NCI-H748 (cell line): ENCODE results near the gene ERBB4.
"Not testable (repeated sequence)": the region's sequence is repeated elsewhere in the genome, so short reads cannot be mapped to it uniquely, and the experiment has no call there.

Source experiments
- DNase-seq: peaks from one replicate; lab custom pipeline; 2025; ENCODE audit not compliant: unreplicated experiment; lab: John Stamatoyannopoulos, UW

Gene ERBB4

DNA sequence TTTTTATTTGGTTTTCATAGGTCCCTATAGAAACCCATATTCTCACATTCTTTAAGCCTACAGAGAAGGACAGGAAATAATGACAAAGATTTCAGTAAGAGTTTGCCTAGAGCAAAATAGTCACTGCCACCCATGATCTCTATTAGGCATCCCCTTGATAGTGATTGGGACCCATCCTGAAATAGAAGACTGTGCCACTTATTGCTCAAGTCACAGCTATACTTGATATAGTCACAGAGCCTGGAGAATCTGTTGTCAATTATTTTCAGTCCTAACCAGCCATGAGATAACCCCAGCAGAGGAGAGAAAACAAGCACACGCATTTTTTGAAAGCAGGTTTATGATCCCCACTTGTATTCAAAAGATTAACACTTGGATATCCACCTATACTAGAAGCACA lies 8.2 kb downstream of the ERBB4 start:
- DNase-seq: no peak

- peak; percentile 7 for DNase-seq
Measured at GRCh38 chr2:212528106-212528856, 10.3 kb downstream of the ERBB4 start.

- no peak for DNase-seq
Measured at GRCh38 chr2:212526059-212526458, 12.5 kb downstream of the ERBB4 start.

- peak; percentile 12 for DNase-seq
Measured at GRCh38 chr2:212523756-212524155, 14.8 kb downstream of the ERBB4 start.

GRCh38 chr2:212520340-212520739 lies 18.3 kb downstream of the ERBB4 start:
- DNase-seq: peak; percentile 65

- no peak for DNase-seq
Measured at GRCh38 chr2:212517693-212518092, 20.9 kb downstream of the ERBB4 start.

DNA sequence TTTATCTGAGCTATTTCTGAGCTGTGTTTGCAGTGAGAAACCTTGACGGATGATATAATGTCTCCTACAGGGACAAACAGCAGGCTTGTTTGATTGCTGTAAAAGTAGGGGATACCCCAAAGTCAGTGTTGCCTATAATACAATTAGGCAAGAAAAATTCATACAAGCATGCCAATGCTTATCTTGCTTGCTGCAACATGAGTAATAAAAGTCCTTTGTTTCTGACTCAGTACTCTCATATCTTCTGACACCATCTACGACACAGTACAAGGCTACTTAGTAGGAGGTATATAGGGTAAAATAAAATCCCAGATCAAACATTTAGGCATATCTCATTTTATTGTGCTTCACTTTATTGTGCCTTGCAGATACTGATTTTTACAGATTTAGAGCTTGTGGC lies 33.0 kb downstream of the ERBB4 start:
- DNase-seq: no peak

- no peak for DNase-seq
Measured at GRCh38 chr2:212495046-212495445, 43.6 kb downstream of the ERBB4 start.

GRCh38 chr2:212494418-212495020 lies 44.1 kb downstream of the ERBB4 start:
- DNase-seq: peak; percentile 46

- no peak for DNase-seq
Measured at GRCh38 chr2:212489719-212490346, 48.8 kb downstream of the ERBB4 start.

DNA sequence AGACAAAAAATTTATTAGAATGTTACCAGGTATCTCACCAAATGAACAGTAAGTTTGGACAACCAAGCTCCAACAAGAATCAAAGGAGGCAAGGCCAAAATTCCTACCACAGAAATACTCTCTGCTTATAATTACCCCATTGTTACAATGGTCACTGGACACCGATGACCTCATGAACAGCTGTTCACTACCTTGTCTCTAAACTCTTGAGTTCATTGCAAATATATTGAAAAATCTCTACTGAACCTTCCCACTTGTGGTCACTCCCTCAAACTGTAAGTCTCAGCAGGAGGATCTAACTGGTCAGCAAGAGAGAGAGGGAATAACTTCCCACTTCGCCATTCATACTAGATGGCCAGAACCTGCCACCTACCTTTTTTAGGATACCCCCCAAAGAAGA lies 50.0 kb downstream of the ERBB4 start:
- no peak for DNase-seq

GRCh38 chr2:212484563-212485080 lies 54.0 kb downstream of the ERBB4 start:
- DNase-seq: no peak

- no peak for DNase-seq
Measured at GRCh38 chr2:212480447-212480846, 58.2 kb downstream of the ERBB4 start.

GRCh38 chr2:212477571-212477970 lies 61.0 kb downstream of the ERBB4 start:
- DNase-seq: peak; percentile 26

- DNase-seq: no peak
Measured at GRCh38 chr2:212473211-212473610, 65.4 kb downstream of the ERBB4 start.

GRCh38 chr2:212467551-212467950 lies 71.1 kb downstream of the ERBB4 start:
- DNase-seq: not testable (repeated sequence)

DNA sequence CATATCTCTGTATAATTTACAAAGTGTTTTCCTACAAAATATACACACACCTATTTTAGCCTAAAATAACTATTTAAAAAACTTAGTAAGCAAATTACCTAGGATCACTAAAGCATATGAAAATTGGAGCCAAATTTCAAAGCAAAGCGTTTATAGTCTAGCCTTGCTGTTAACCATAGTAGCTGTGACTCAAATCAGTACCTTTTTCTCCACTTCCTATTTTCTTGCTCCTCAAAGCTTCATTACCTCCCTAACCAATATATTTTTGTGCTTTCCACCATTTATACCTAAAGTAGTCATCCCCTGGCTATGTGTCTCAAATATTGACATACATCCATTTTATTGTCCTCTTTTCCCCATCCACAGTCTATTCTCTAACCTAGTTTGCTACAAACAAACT lies 73.1 kb downstream of the ERBB4 start:
- no peak for DNase-seq

DNA sequence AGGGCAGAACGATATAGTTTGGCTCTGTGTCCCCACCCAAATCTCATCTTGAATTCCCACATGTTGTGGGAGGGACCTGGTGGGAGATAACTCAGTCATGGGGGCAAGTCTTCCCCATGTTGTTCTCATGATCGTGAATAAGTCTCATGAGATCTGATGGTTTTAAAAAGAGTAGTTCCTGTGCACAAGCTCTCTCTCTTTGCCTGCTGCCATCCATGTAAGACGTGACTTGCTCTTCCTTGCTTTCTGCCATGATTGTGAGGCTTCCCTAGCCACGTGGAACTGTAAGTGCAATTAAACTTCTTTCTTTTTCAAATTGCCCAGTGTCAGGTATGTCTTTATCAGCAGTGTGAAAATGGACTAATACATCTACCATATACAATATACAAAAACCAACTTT lies 76.9 kb downstream of the ERBB4 start:
- DNase-seq: not testable (repeated sequence)

- no peak for DNase-seq
Measured at GRCh38 chr2:212454149-212454548, 84.5 kb downstream of the ERBB4 start.

- DNase-seq: no peak
Measured at GRCh38 chr2:212451786-212452231, 86.8 kb downstream of the ERBB4 start.

DNA sequence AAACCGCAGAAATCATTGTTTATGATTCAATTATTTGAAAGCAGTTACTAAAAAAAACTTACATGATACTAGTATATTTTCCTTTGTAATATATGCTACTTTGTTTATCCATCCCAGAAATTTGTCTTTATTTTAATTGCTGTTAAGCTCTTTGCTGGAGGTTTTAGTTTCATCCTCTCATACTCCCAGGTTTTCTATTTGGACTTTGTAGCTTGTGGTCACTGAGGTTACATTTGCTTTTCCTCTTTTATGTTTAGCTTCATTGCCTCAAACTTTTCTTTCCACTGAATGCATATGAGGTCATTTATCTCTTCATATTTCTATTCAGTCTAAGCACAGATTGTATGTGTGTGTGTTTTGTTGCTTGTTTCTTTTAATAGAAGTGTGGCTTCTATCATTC lies 89.9 kb downstream of the ERBB4 start:
- DNase-seq: no peak

DNA sequence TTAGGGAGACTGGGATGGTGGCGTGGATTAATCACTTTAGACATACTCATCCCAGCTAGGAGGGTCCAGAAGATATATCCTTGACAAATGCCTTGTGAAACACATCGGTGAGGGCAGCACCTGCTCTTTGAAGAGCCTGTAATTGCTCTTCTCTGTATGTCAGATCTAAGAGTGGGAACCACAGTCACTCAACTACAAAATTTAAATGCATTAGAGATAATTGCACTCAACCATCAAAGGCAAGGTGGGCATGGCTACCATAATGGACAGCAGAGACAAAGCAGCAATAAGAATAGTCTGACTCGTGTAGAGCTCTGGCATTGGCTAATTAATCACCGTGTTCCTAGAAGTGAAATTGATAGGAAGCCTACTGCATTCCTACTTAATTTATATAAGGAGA lies 96.8 kb downstream of the ERBB4 start:
- no peak for DNase-seq
